Endodermal cell (in vitro differentiated cells): ENCODE measurements around the gene MAPK9. TPM values are rescaled to one million over a fixed set of nuclear protein-coding genes. Genes with fewer than 3 reads are reported as not detected.
A peak's percentile ranks its signal among the peaks of the same experiment; 100 is the strongest.

Experiments used
- DNase-seq: peaks from one replicate; pipeline ENCODE4 v3.0.0-alpha.2; 2017
- H3K27ac ChIP-seq: 2 replicates; pipeline ENCODE4 v1.5.1; 2013; ENCODE audit warnings: mild to moderate bottlenecking, low read depth, low read length, moderate library complexity
- H3K27me3 ChIP-seq: 2 replicates; pipeline ENCODE4 v1.6.1; 2013; ENCODE audit warnings: mild to moderate bottlenecking, low read length, moderate library complexity; ENCODE audit not compliant: insufficient read depth, control insufficient read depth, poor library complexity, severe bottlenecking
- H3K36me3 ChIP-seq: 2 replicates; pipeline ENCODE4 v1.7.0; 2013; ENCODE audit warnings: mild to moderate bottlenecking, low read length, moderate library complexity; ENCODE audit not compliant: control insufficient read depth, insufficient read depth
- H3K4me1 ChIP-seq: one replicate; pipeline ENCODE4 v1.7.0; 2013; ENCODE audit warnings: low read length; ENCODE audit not compliant: control insufficient read depth, insufficient read depth
- H3K4me3 ChIP-seq: 2 replicates; pipeline ENCODE4 v1.5.1; 2013; ENCODE audit warnings: mild to moderate bottlenecking, low read length, moderate library complexity
- H3K9ac ChIP-seq: 2 replicates; pipeline ENCODE4 v1.6.1; 2013; ENCODE audit warnings: mild to moderate bottlenecking, low read length, moderate library complexity; ENCODE audit not compliant: poor library complexity, severe bottlenecking; ENCODE audit errors: extremely low read depth
- H3K9me3 ChIP-seq: 2 replicates; pipeline ENCODE4 v1.6.1; 2013; ENCODE audit warnings: mild to moderate bottlenecking, low read length, moderate library complexity; ENCODE audit not compliant: control insufficient read depth
- H3K27ac Mint-ChIP-seq: 2 replicates; pipeline ENCODE4 v1.8.0; 2020; ENCODE audit warnings: mixed read lengths
- H3K27me3 Mint-ChIP-seq: 2 replicates; pipeline ENCODE4 v1.8.0; 2021; ENCODE audit warnings: mild to moderate bottlenecking, mixed read lengths; ENCODE audit not compliant: insufficient read depth
- H3K36me3 Mint-ChIP-seq: 2 replicates; pipeline ENCODE4 v1.8.0; 2020; ENCODE audit warnings: low read depth, mixed read lengths
- H3K4me1 Mint-ChIP-seq: 2 replicates; pipeline ENCODE4 v1.8.0; 2020; ENCODE audit warnings: mixed read lengths
- H3K4me3 Mint-ChIP-seq: 2 replicates; pipeline ENCODE4 v1.8.0; 2020; ENCODE audit warnings: mild to moderate bottlenecking, moderate library complexity, mixed read lengths
- H3K9me3 Mint-ChIP-seq: 2 replicates; pipeline ENCODE4 v1.8.0; 2020; ENCODE audit warnings: mild to moderate bottlenecking, mixed read lengths
- CTCF ChIP-seq: fragments of 200-600 bp; sonication (generic); conservative IDR thresholded peaks from 2 replicates; pipeline ENCODE4 v1.5.0; 2021; ENCODE audit warnings: antibody characterized with exemption, mild to moderate bottlenecking
- WGBS, 2 experiments: methylation state at CpG; one replicate each; pipeline versions ENCODE4 v1.1.5 to v1.1.7; 2013; ENCODE audit warnings: missing lambda C conversion rate in 2 of 2, mixed read lengths in 1 of 2; ENCODE audit not compliant: insufficient coverage in 1 of 2, insufficient read length in 1 of 2; 5-methylcytosine and 5-hydroxymethylcytosine counted together
- total RNA-seq, 2 donors: library from RNA; stranded (reverse); fragmentation: NEBNext Ultra II Directional in 1 of 2; extraction: Animal tissue kit (Norgen Biotek cat#: 25700) in 1 of 2; gene quantifications; 2 replicates in 1 of 2; 3 replicates in 1 of 2; pipeline ENCODE4 v1.2.1, GENCODE V29; 2021

The MAPK9 gene
- total RNA-seq, 2 donors from 2014 or later, result 45.6 to 51.8 TPM

GRCh38 chr5:180330270-180330648 is 38.4 kb upstream of the MAPK9 start:
- peaks cover 16% of the 10 kb centered on the region for H3K4me1 ChIP-seq
- peaks cover 22% of the 10 kb centered on the region for H3K9me3 Mint-ChIP-seq
- H3K9ac ChIP-seq, result peak overlapping the region; percentile 94
- no peak for TF ChIP-seq CTCF
- peaks cover 17% of the 10 kb centered on the region for H3K4me1 Mint-ChIP-seq
- no peaks in the 10 kb centered on the region for H3K9me3 ChIP-seq
- DNase-seq, result no peak
- H3K36me3 Mint-ChIP-seq, result peaks cover 50% of the 10 kb centered on the region
- H3K4me3 ChIP-seq, result no peak overlapping the region
- H3K27ac ChIP-seq, result no peak overlapping the region
- no peak overlapping the region for H3K4me3 Mint-ChIP-seq
- peaks cover 63% of the 10 kb centered on the region for H3K36me3 ChIP-seq
- H3K27me3 ChIP-seq, result no peaks in the 10 kb centered on the region
- no peaks in the 10 kb centered on the region for H3K27me3 Mint-ChIP-seq
- WGBS, 2 experiments, result 88 to 94% methylated on average over 3 to 5 of the region's 5 CpGs
- peak overlapping the region; percentile 97 for H3K27ac Mint-ChIP-seq

DNA sequence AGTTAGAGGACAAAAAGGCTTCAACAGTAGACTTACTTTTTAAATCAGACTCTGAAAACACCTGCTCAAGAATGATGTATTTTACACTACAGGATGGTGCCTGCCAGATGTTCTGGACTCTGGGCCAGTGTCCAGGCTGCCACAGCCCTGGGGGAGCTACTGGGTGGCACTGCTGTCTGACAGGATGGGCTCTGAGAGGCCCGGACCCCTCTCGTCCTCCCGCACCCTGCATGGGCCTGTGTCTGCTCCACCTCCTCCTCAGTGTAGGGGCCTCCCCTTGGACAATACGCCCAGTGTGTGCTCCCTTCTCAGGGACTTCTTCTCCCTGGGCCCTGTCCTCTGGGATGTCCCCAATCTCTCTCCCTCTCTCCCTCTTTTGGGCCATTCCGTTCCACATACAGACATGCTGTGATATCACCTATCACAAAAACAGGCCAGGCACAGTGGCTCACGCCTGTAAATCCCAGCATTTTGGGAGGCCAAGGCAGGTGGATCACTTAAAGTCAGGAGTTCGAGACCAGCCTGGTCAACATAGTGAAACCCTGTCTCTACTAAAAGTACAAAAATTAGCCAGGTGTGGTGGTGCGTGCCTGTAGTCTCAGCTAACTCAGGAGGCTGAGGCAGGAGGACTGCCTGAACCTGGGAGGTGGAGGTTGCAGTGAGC is 37.9 kb upstream of the MAPK9 start:
- no peak for DNase-seq
- Mint-ChIP-seq H3K9me3 (peaks cover 22% of the 10 kb centered on the region), H3K4me1 (peaks cover 17% of the 10 kb centered on the region), H3K27ac (peak overlapping the region; percentile 97), H3K36me3 (peaks cover 50% of the 10 kb centered on the region), H3K27me3 (no peaks in the 10 kb centered on the region), H3K4me3 (no peak overlapping the region)
- Histone ChIP-seq H3K4me1 (peaks cover 16% of the 10 kb centered on the region), H3K27me3 (no peaks in the 10 kb centered on the region), H3K36me3 (peaks cover 58% of the 10 kb centered on the region), H3K27ac (no peak overlapping the region), H3K9ac (no peak overlapping the region), H3K9me3 (no peaks in the 10 kb centered on the region), H3K4me3 (no peak overlapping the region)
- TF ChIP-seq CTCF, result no peak
- WGBS, 2 experiments, result 92% methylated on average over 8 of the region's 8 CpGs

- 87 to 100% methylated on average over 1 to 7 of the region's 7 CpGs for WGBS, 2 experiments
Measured at GRCh38 chr5:180329138-180329435, 37.2 kb upstream of the MAPK9 start.

More at GRCh38 chr5:180329138-180329435, 37.2 kb upstream of the MAPK9 start:
- Mint-ChIP-seq H3K36me3 (peaks cover 46% of the 10 kb centered on the region), H3K27me3 (no peaks in the 10 kb centered on the region), H3K4me1 (peaks cover 17% of the 10 kb centered on the region), H3K27ac (no peak overlapping the region), H3K9me3 (peaks cover 22% of the 10 kb centered on the region), H3K4me3 (no peak overlapping the region)
- Histone ChIP-seq H3K27ac (no peak overlapping the region), H3K9ac (no peak overlapping the region), H3K36me3 (peaks cover 58% of the 10 kb centered on the region), H3K9me3 (no peaks in the 10 kb centered on the region), H3K27me3 (no peaks in the 10 kb centered on the region), H3K4me1 (peaks cover 16% of the 10 kb centered on the region), H3K4me3 (no peak overlapping the region)
- no peak for TF ChIP-seq CTCF
- no peak for DNase-seq
